Thyroid gland (tissue), 4 donors: ENCODE results near the gene AGPAT1. TPM values are rescaled to one million over a fixed set of nuclear protein-coding genes. Genes with fewer than 3 reads are reported as not detected.

Source experiments
- DNase-seq, 2 donors: peaks; one replicate each; pipeline ENCODE4 v3.0.0-alpha.2; 2019
- H3K27ac ChIP-seq, 3 donors: fragments of 200-600 bp; sonication (generic); 1 replicate in 2 of 3; 2 replicates in 1 of 3; pipeline ENCODE4 v1.5.1; 2016 to 2019; ENCODE audit warnings: mild to moderate bottlenecking in 1 of 3, moderate library complexity in 1 of 3
- H3K27me3 ChIP-seq: fragments of 200-600 bp; sonication (generic); one replicate; pipeline ENCODE4 v1.5.1; 2019
- H3K36me3 ChIP-seq, 2 donors: fragments of 200-600 bp; sonication (generic); one replicate each; pipeline ENCODE4 v1.5.1; 2016 to 2019
- H3K4me1 ChIP-seq, 2 donors: fragments of 200-600 bp; sonication (generic); one replicate each; pipeline ENCODE4 v1.5.1; 2017 to 2019
- H3K4me3 ChIP-seq, 3 donors: fragments of 200-600 bp; sonication (generic); replicated peaks in 1 of 3; 1 replicate in 2 of 3; 2 replicates in 1 of 3; pipeline ENCODE4 v1.5.1; 2016; ENCODE audit warnings: mild to moderate bottlenecking in 1 of 3
- H3K9me3 ChIP-seq: fragments of 200-600 bp; sonication (generic); one replicate; pipeline ENCODE4 v1.5.1; 2017
- CTCF ChIP-seq, 6 experiments: fragments of 200-600 bp in 3 of 6; fragments of 450-650 bp in 3 of 6; sonication (generic) in 3 of 6; IDR thresholded peaks; one replicate each; pipeline ENCODE4 v1.5.1; 2016 to 2019; ENCODE audit warnings: antibody characterized with exemption in 6 of 6, mild to moderate bottlenecking in 2 of 6, inconsistent platforms in 1 of 6, moderate library complexity in 1 of 6
- POLR2A ChIP-seq, 2 donors: fragments of 450-650 bp; IDR thresholded peaks; one replicate each; pipeline ENCODE4 v1.6.1; 2017; ENCODE audit warnings: antibody characterized with exemption in 2 of 2, mild to moderate bottlenecking in 2 of 2, moderate library complexity in 1 of 2
- WGBS, 2 donors: methylation state at CpG; one replicate each; pipeline ENCODE4 v1.1.5; 2017; 5-methylcytosine and 5-hydroxymethylcytosine counted together
- intact Hi-C: fragments of 100-400 bp; cut with DNase I; formaldehyde crosslinking; loops from one replicate; pipeline ENCODE4 v1.15.1; 2023
- total RNA-seq, 4 donors: library from RNA; depleted of rRNA; stranded (reverse); fragments of >200 nt; gene quantifications; one replicate each; pipeline ENCODE4 v1.2.3, GENCODE V29; 2016

Gene AGPAT1
- total RNA-seq, 4 donors from 2014 or later, result 48.6 to 69.2 (median 54.8) TPM

GRCh38 chr6:32129297-32130088, 46.4 kb downstream of the AGPAT1 start:
- Histone ChIP-seq H3K27me3 (no peaks in the 10 kb centered on the region), H3K4me3 (peak overlapping the region; percentile 20 to 62 (median 52)), H3K4me1 (peaks cover 26% of the 10 kb centered on the region in 2 donors), H3K36me3 (peaks cover 5 to 18% of the 10 kb centered on the region in 2 donors), H3K27ac (peak overlapping the region; percentile 87 to 93 (median 89)), H3K9me3 (no peaks in the 10 kb centered on the region)
- intact Hi-C loops, result no loop called here
- 18 to 19% methylated on average over 20 to 22 of the region's 22 CpGs for WGBS, 2 donors
- peak; percentile 71 to 80 for DNase-seq
- TF ChIP-seq POLR2A (IDR thresholded peaks at IDR 0.05) (no peak), CTCF (IDR thresholded peaks at IDR 0.05) (no peak)

GRCh38 chr6:32128751-32129296, 47.1 kb downstream of the AGPAT1 start:
- Histone ChIP-seq H3K4me3 (peak overlapping the region; percentile 20 to 62 (median 52)), H3K36me3 (peaks cover 5 to 24% of the 10 kb centered on the region in 2 donors), H3K9me3 (no peaks in the 10 kb centered on the region), H3K27me3 (no peaks in the 10 kb centered on the region), H3K27ac (peak overlapping the region; percentile 87 to 93 (median 89)), H3K4me1 (peaks cover 26% of the 10 kb centered on the region in 2 donors)
- intact Hi-C loops, result no loop called here
- 73 to 76% methylated on average over 5 to 6 of the region's 13 CpGs for WGBS, 2 donors
- DNase-seq, result no peak
- TF ChIP-seq CTCF (IDR thresholded peaks at IDR 0.05) (no peak), POLR2A (IDR thresholded peaks at IDR 0.05) (no peak)

GRCh38 chr6:32127717-32128592, 47.9 kb downstream of the AGPAT1 start, which contains the start of gene ATF6B:
TSS of gene ATF6B (minus strand) at chr6:32128246. CDS start at chr6:32128207, 39 bp downstream.
- Histone ChIP-seq H3K9me3 (no peaks in the 10 kb centered on the region), H3K4me3 (peak within 1 kb of the TSS; percentile 65 to 97 (median 97)), H3K27ac (peak within 1 kb of the TSS; percentile 87 to 93 (median 89)), H3K27me3 (no peaks in the 10 kb centered on the region), H3K36me3 (peaks cover 10 to 30% of the 10 kb centered on the region in 2 donors), H3K4me1 (peaks cover 26% of the 10 kb centered on the region in 2 donors)
- WGBS, 2 donors, result 0% methylated on average over 35 to 44 of the region's 44 CpGs
- TF ChIP-seq CTCF (IDR thresholded peaks at IDR 0.05) (no peak), POLR2A (IDR thresholded peaks at IDR 0.05) (peak in 1 of 2 donors; percentile 69)
- intact Hi-C loops, result no loop called here
- DNase-seq, result peak; percentile 100

- no peak for TF ChIP-seq POLR2A (IDR thresholded peaks at IDR 0.05)
- no peak for TF ChIP-seq CTCF (IDR thresholded peaks at IDR 0.05)
- H3K4me3 ChIP-seq, result peak overlapping the region; percentile 65 to 97 (median 97)
- peaks cover 26% of the 10 kb centered on the region in 2 donors for H3K4me1 ChIP-seq
- intact Hi-C loops, result no loop called here
- peak overlapping the region in 2 of 3 donors; percentile 63 to 75 for H3K27ac ChIP-seq
- H3K36me3 ChIP-seq, result peaks cover 10 to 34% of the 10 kb centered on the region in 2 donors
- H3K9me3 ChIP-seq, result no peaks in the 10 kb centered on the region
- 5 to 9% methylated on average over 9 of the region's 9 CpGs for WGBS, 2 donors
- no peak for DNase-seq
- H3K27me3 ChIP-seq, result no peaks in the 10 kb centered on the region
Observed at GRCh38 chr6:32127409-32127716, 48.5 kb downstream of the AGPAT1 start.
